ENCODE results near the gene PGGHG. TPM values are rescaled to one million over a fixed set of nuclear protein-coding genes. Genes with fewer than 3 reads are reported as not detected.
A peak's percentile ranks its signal among the peaks of the same experiment; 100 is the strongest.

The PGGHG gene
- polyA plus RNA-seq, 1 donor (not counting 4 experiments of a cell fraction or from before 2014, with no cell fraction given): 4.3 TPM

DNA sequence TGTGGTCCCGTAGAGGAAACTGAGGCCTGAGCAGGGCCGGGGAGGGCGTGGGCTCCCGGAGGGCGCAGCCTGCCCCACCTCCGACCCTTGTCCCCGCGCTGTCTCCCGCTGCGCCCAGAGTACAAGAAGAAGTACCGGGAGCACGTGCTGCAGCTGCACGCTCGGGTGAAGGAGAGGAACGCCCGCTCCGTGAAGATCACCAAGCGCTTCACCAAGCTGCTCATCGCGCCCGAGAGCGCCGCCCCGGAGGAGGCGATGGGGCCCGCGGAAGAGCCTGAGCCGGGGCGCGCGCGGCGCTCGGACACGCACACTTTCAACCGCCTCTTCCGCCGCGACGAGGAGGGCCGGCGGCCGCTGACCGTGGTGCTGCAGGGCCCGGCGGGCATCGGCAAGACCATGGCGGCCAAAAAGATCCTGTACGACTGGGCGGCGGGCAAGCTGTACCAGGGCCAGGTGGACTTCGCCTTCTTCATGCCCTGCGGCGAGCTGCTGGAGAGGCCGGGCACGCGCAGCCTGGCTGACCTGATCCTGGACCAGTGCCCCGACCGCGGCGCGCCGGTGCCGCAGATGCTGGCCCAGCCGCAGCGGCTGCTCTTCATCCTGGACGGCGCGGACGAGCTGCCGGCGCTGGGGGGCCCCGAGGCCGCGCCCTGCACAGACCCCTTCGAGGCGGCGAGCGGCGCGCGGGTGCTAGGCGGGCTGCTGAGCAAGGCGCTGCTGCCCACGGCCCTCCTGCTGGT, 8.8 kb upstream of the PGGHG start:
- Histone ChIP-seq H3K4me1 (ENCODE audit: control insufficient read depth, extremely low read depth, insufficient read depth, low read length) (no peaks in the 10 kb centered on the region), H3K79me2 (ENCODE audit: control insufficient read depth, insufficient read depth, low read length) (no peaks in the 10 kb centered on the region), H3K4me2 (ENCODE audit: control insufficient read depth, extremely low read depth, insufficient read depth, low read depth, low read length) (peak overlapping the region; percentile 32), H3K9me1 (ENCODE audit: control insufficient read depth, extremely low read depth, insufficient read depth, low read length) (no peaks in the 10 kb centered on the region), H4K20me1 (ENCODE audit: control insufficient read depth, extremely low read depth, insufficient read depth, low read length) (no peaks in the 10 kb centered on the region), H3K9ac (ENCODE audit: control insufficient read depth, extremely low read depth, insufficient read depth, low read length) (no peak overlapping the region), H2AFZ (ENCODE audit: control insufficient read depth, low read length) (no peak overlapping the region), H3K27ac (ENCODE audit: control insufficient read depth, insufficient read depth, low read length) (no peak overlapping the region), H3K36me3 (ENCODE audit: control insufficient read depth in 2 of 2, extremely low read depth in 1 of 2, insufficient read depth in 2 of 2, low read length in 2 of 2) (no peaks in the 10 kb centered on the region), H3K27me3 (ENCODE audit: control insufficient read depth, extremely low read depth, insufficient read depth, low read length) (peaks cover 56% of the 10 kb centered on the region), H3K9me3 (ENCODE audit: control insufficient read depth, low read depth, low read length) (no peaks in the 10 kb centered on the region), H3K4me3 (ENCODE audit: control insufficient read depth in 2 of 3, extremely low read depth in 1 of 3, insufficient read depth in 2 of 3, low read depth in 1 of 3, low read length in 3 of 3) (peak overlapping the region in 1 of 3 experiments; percentile 6)
- TF ChIP-seq, protein P1, sequence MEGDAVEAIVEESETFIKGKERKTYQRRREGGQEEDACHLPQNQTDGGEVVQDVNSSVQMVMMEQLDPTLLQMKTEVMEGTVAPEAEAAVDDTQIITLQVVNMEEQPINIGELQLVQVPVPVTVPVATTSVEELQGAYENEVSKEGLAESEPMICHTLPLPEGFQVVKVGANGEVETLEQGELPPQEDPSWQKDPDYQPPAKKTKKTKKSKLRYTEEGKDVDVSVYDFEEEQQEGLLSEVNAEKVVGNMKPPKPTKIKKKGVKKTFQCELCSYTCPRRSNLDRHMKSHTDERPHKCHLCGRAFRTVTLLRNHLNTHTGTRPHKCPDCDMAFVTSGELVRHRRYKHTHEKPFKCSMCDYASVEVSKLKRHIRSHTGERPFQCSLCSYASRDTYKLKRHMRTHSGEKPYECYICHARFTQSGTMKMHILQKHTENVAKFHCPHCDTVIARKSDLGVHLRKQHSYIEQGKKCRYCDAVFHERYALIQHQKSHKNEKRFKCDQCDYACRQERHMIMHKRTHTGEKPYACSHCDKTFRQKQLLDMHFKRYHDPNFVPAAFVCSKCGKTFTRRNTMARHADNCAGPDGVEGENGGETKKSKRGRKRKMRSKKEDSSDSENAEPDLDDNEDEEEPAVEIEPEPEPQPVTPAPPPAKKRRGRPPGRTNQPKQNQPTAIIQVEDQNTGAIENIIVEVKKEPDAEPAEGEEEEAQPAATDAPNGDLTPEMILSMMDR (optimal IDR thresholded peaks at IDR 0.05 in 1 of 3, IDR thresholded peaks at IDR 0.05 in 1 of 3, conservative IDR thresholded peaks at IDR 0.05 in 1 of 3; ENCODE audit: extremely low read depth in 1 of 3, insufficient read depth in 2 of 3, low read length in 3 of 3): no peak
- peak; percentile 66 for TF ChIP-seq EZH2 (IDR thresholded peaks at IDR 0.05; ENCODE audit: low read length)
- DNase-seq (ENCODE audit: low read depth, low spot score): no peak
- dilution Hi-C loops (cut with MboI; ENCODE audit: extremely low pct_ligation_motif_present, low sequenced_read_pairs): no loop called here
- no peak for FAIRE-seq

DNA sequence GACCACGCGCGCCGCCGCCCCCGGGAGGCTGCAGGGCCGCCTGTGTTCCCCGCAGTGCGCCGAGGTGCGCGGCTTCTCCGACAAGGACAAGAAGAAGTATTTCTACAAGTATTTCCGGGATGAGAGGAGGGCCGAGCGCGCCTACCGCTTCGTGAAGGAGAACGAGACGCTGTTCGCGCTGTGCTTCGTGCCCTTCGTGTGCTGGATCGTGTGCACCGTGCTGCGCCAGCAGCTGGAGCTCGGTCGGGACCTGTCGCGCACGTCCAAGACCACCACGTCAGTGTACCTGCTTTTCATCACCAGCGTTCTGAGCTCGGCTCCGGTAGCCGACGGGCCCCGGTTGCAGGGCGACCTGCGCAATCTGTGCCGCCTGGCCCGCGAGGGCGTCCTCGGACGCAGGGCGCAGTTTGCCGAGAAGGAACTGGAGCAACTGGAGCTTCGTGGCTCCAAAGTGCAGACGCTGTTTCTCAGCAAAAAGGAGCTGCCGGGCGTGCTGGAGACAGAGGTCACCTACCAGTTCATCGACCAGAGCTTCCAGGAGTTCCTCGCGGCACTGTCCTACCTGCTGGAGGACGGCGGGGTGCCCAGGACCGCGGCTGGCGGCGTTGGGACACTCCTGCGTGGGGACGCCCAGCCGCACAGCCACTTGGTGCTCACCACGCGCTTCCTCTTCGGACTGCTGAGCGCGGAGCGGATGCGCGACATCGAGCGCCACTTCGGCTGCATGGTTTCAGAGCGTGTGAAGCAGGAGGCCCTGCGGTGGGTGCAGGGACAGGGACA, 8.0 kb upstream of the PGGHG start:
- no peaks in the 10 kb centered on the region for H3K9me1 ChIP-seq (ENCODE audit: control insufficient read depth, extremely low read depth, insufficient read depth, low read length)
- dilution Hi-C loops (cut with MboI; ENCODE audit: extremely low pct_ligation_motif_present, low sequenced_read_pairs): no loop called here
- H3K4me2 ChIP-seq (ENCODE audit: control insufficient read depth, extremely low read depth, insufficient read depth, low read depth, low read length): no peak overlapping the region
- H2AFZ ChIP-seq (ENCODE audit: control insufficient read depth, low read length): no peak overlapping the region
- no peak overlapping the region for H3K4me3 ChIP-seq (ENCODE audit: control insufficient read depth in 2 of 3, extremely low read depth in 1 of 3, insufficient read depth in 2 of 3, low read depth in 1 of 3, low read length in 3 of 3)
- H3K36me3 ChIP-seq (ENCODE audit: control insufficient read depth in 2 of 2, extremely low read depth in 1 of 2, insufficient read depth in 2 of 2, low read length in 2 of 2): no peaks in the 10 kb centered on the region
- H3K79me2 ChIP-seq (ENCODE audit: control insufficient read depth, insufficient read depth, low read length): no peaks in the 10 kb centered on the region
- H4K20me1 ChIP-seq (ENCODE audit: control insufficient read depth, extremely low read depth, insufficient read depth, low read length): no peaks in the 10 kb centered on the region
- H3K27me3 ChIP-seq (ENCODE audit: control insufficient read depth, extremely low read depth, insufficient read depth, low read length): peaks cover 61% of the 10 kb centered on the region
- no peak for TF ChIP-seq EZH2 (IDR thresholded peaks at IDR 0.05; ENCODE audit: low read length)
- TF ChIP-seq, protein P1 (optimal IDR thresholded peaks at IDR 0.05 in 1 of 3, IDR thresholded peaks at IDR 0.05 in 1 of 3, conservative IDR thresholded peaks at IDR 0.05 in 1 of 3; ENCODE audit: extremely low read depth in 1 of 3, insufficient read depth in 2 of 3, low read length in 3 of 3): no peak
- FAIRE-seq: no peak
- H3K4me1 ChIP-seq (ENCODE audit: control insufficient read depth, extremely low read depth, insufficient read depth, low read length): no peaks in the 10 kb centered on the region
- no peaks in the 10 kb centered on the region for H3K9me3 ChIP-seq (ENCODE audit: control insufficient read depth, low read depth, low read length)
- no peak overlapping the region for H3K9ac ChIP-seq (ENCODE audit: control insufficient read depth, extremely low read depth, insufficient read depth, low read length)
- H3K27ac ChIP-seq (ENCODE audit: control insufficient read depth, insufficient read depth, low read length): no peak overlapping the region
- DNase-seq (ENCODE audit: low read depth, low spot score): no peak

Measured in keratinocyte (primary cell).